HG02642 (cell line): ENCODE data around the gene KCNH1.

ENCODE experiments used
- ATAC-seq: cut with Tn5 transposase; IDR thresholded peaks from one replicate; pipeline ENCODE4 v1.9.1; 2021; ENCODE audit warnings: mild to moderate bottlenecking; ENCODE audit not compliant: unreplicated experiment, poor library complexity

KCNH1 gene

GRCh38 chr1:210899676-210900075, 234.3 kb downstream of the KCNH1 start:
- no peak for ATAC-seq

GRCh38 chr1:210898473-210898872, 235.5 kb downstream of the KCNH1 start:
- no peak for ATAC-seq

GRCh38 chr1:210883821-210884220, 250.1 kb downstream of the KCNH1 start:
- ATAC-seq, result no peak

DNA sequence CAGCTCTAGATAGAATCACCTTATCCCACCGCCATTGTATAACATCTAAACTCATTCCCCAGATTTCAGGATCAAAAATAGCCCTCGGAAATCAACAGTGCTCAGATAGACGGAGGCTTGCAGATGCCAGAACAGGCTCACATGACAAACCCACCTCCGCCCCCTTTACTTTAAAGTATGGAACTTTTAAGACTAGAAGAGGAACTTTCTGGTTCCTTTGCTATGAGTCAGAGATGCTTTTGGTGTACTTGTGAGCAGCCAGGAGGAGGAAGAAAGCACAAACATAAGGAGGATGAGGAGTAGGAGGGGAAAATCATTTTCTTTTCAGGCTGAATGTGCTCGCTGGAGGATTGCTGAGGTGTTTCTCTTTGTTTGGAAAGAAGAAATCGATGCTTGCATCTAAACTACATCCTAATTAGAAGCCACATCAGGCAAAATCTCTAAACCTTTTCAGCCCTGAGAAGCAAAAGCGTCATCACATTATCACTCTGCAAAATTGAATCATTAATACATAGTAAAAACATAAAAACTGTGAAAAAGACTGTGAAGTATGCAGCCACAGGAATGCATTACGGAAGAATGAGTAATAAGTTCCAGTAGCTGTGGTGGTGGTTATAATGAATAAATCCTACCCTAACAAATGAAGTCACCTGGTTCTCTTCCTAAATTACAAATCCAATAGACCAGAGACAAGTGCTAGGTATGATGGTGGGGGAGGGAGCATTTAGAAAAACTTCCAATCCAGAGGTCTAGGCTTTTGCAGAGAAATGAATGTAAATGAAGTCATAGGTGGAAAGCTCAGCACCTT, 251.3 kb downstream of the KCNH1 start:
- ATAC-seq, result no peak

DNA sequence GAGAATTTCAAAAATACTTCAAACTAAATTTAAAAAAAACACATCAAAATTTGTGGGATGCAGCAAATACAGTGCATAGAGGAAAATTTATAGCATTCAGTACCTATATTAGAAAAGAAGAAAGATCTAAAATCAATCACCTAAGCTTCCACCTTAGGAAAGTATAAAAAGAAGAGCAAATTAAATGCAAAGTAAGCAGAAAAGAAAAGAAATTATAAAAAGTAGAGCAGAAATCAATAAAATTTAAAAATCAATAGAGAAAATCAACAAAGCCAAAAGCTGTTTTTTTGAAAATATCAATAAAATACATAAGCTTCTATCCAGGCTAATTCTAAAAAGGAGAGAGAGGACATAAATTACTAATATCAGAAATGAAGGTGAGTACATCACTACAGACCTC, 255.4 kb downstream of the KCNH1 start:
- no peak for ATAC-seq

DNA sequence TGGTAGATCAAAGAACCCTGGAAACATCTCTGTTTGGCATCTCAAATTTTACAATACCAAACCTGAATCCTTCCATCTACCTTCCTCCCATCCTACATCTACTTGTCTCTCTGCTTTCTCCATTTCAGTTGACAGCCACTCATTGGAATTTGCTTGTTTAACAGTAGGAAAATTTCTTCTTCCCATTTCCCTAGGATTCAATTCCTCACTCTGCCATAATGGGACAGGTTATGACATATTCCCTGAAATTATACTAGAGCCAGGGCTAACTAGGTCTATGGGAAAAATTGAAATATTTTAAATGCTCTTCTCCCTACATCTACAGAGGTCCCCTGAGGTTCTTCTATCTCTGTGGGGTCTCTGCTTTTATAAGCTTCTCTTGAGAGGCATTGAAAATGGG, 257.7 kb downstream of the KCNH1 start:
- no peak for ATAC-seq

DNA sequence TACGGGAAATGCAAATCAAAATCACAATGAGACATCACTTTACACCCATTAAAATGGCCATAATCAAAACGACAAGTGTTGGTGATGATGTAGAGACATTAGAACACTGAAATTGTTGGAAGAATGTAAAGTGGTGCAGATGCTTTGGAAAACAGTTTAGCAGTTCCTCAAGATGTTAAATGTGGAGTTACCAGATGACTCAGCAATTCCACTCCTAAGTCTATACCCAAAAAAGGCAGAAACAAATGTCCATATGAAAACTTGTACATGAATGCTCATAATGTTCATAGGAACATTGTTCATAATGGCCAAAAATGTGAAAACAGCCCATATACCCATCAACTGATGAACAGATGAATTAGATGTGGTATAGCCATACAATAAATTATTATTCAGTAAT, 267.4 kb downstream of the KCNH1 start:
- ATAC-seq, result no peak

GRCh38 chr1:210857705-210858104, 276.2 kb downstream of the KCNH1 start:
- ATAC-seq, result no peak

GRCh38 chr1:210857146-210857663, 276.7 kb downstream of the KCNH1 start:
- no peak for ATAC-seq

DNA sequence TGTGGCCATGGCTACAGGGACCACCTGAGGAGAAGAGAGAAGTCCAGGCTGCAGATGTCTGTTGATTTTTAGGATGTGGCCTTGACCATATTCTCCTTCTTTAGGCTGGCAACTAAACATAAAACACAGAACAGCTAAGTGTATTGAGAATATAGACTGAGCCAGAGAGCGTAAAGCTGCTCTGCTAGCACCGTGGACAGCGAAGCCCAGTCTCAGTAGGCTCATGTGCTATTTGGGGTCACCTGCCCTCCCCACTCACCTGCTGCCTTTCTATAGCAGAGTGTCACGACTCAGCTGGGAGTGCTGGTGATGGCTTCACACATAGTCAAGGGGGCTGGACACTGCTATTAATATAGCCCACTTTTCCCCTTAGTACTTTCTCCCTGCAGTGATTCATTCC, 278.5 kb downstream of the KCNH1 start:
- ATAC-seq, result no peak

GRCh38 chr1:210853276-210853675, 280.7 kb downstream of the KCNH1 start:
- ATAC-seq, result no peak

DNA sequence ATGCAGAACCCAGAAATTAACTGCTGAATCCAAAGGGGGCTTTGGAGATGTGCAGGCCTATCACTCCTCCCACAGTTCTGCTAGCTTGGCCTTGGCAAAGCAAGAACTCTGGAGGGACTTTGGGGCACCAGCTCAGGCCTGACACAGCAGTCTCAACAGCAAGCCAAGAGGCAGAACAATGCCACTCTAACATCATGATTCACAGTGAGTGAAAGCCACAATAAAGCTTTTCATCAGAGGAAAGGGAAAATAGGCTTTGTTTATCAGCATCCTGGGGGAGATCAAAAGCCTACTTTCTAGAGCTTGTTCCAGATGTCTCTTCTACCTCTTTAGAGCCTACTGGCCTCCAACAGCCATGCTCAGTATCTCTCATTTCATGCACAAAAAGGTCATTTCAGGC, 283.4 kb downstream of the KCNH1 start:
- no peak for ATAC-seq

DNA sequence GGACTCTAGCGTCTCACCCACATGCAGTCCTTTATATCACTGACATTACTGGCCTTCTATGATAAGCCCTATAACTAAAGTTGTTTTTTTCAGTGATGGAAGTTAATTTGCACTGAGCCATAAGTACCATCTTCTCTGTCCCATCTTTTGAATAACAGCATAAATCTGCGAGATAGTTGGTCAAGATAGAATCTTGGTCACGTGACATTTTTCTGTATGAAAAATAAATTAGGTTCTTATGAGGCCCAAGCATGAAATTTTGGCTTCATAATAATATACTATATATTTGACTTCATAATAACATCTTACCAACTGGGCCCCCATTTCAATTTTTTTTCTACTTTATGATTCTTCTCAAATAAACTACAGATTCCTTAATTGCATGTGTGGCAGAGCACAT, 285.5 kb downstream of the KCNH1 start:
- no peak for ATAC-seq

DNA sequence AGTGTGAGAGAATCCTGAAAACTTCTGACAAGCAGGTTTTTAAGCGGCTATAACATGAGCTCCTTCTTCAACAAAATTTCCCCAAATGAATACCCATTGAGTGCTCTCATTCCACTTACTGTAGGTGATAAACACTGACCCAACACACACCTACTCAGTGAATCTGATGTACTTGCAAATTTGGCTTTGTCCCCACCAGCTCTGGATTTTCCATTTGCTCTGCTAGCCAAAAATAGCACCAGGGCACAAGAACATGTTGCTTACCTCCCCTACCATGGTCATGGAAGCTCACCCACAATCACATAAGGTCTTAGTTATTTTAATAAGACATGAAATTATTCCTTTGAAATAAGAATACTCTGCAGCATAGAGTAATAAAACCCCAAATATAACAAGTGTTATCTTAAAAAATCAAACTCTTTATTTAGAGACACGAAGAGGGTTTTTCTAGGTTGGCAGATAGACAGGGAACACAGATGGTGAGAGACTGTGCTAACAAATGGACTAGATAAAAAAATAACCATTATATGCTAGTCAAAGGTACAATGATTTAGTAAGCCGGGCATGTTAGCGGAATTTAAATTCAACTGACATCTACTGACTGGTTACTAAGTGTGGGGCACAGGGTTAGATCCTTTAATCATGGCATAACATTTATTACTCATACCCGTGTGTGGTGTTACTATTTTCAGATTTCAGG, 291.9 kb downstream of the KCNH1 start:
- ATAC-seq, result no peak

GRCh38 chr1:210830034-210831028, 303.6 kb downstream of the KCNH1 start:
- ATAC-seq, result no peak

DNA sequence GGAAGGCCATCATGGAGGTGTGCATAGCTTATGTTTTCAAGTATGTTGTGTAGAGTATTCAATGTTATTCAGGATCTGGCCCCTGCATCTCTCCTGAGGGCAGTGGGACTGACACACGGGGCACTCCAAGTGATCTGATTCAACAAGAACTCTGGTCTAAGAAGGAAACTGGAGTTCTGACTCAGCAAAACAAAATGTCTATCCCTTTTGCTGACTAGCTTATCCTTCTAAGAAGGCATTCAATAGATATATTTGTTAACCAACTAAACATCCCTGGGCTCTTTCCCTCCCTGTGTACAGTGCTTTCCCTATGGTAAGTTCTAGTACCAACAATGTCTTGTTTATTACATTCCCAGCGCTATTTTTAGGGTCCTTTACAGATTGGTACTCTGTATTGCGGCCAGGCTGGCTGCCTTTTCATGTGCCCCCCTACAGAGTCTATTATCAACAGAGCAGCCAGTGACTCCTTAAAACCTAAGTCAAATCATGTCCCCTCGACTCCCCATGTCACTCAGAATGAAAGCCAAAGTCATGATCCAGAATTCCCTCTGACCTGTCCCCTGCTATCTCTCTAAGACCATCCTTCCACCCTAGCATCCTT, 304.9 kb downstream of the KCNH1 start:
- no peak for ATAC-seq

DNA sequence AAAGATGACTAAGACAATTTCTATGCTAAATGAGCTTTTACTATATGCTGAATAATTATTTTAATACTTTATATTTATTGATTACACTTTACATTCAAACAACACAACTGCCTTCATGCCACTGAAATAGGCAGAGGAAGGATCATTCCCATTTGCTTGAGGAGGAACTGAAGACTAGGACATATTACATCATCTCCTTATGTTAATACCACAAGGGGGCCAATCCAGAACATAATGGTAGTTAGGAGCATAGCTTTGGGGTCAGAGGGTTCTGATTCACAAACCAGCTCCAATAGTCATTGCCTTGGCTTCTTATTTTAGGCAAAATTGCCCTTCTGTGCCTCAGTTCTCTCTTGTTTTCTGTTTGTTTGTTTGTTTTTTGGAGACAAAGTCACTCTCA, 306.5 kb downstream of the KCNH1 start:
- no peak for ATAC-seq

- no peak for ATAC-seq
Measured at GRCh38 chr1:210826686-210827085, 307.3 kb downstream of the KCNH1 start.

GRCh38 chr1:210822932-210823331, 311.0 kb downstream of the KCNH1 start:
- no peak for ATAC-seq

DNA sequence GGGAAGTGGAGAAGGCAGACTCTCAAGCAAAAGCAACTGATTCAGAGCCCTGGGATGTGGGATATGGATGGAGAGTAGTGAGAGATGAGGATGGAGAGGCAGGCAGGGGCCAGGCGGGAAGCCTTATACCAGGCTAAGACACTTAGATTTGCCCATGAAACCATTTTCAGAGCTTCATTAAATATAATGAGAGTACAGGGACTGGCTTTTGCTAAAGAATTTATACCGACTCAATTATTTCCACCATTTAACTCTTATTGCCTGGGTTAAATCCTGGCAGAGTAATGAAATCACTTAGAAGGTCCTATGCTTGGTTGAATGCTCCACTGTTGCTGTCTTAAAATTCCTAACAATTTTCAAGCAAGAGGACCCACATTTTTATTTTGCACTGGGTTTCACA, 311.7 kb downstream of the KCNH1 start:
- no peak for ATAC-seq
